Measurements from ENCODE around the gene USP40. TPM values are rescaled to one million over a fixed set of nuclear protein-coding genes. Genes with fewer than 3 reads are reported as not detected.

USP40 gene
- total RNA-seq, 1 donor from 2014 or later: 20.0 TPM

DNA sequence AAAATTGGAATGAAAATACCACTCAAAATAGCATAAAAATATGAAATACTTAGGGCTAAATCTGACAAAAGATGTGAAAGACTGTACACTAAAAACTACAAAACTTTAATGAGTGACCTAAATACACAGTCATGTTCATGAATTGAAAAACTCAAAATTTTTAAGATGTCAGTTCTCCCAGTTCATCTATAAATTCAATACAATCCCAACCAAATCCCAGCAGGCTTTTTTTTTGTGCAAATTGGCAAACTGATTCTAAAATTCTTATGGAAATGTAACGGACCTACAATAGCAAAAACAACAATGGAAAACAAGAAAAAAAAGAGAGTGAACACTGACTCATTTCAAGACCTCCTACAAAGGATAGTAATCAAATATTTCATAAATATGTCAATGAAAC, 4.4 kb upstream of the USP40 start:
- no peaks in the 10 kb centered on the region for H3K27me3 ChIP-seq (ENCODE audit: low read depth)
- intact Hi-C loops (cut with micrococcal nuclease): no loop called here

GRCh38 chr2:233565685-233566140, 869 bp downstream of the USP40 start:
- Histone ChIP-seq H3K36me3 (peaks cover 3% of the 10 kb centered on the region), H3K9me3 (replicated peaks) (no peaks in the 10 kb centered on the region), H3K4me3 (peak overlapping the region; percentile 85), H3K27me3 (ENCODE audit: low read depth) (no peaks in the 10 kb centered on the region), H3K4me1 (peaks cover 24% of the 10 kb centered on the region), H3K27ac (replicated peaks) (peak overlapping the region; percentile 94)
- no peak for DNase-seq
- intact Hi-C loops (cut with micrococcal nuclease): no loop called here
- TF ChIP-seq CTCF (IDR thresholded peaks at IDR 0.05; ENCODE audit: borderline replicate concordance): no peak

More for the DNA sequence above, 4.4 kb upstream of the USP40 start:
- H3K4me3 ChIP-seq: no peak overlapping the region
- H3K9me3 ChIP-seq (replicated peaks): no peaks in the 10 kb centered on the region
- no peak overlapping the region for H3K27ac ChIP-seq (replicated peaks)
- H3K4me1 ChIP-seq: peaks cover 4% of the 10 kb centered on the region
- DNase-seq: no peak
- H3K36me3 ChIP-seq: no peaks in the 10 kb centered on the region
- TF ChIP-seq CTCF (IDR thresholded peaks at IDR 0.05; ENCODE audit: borderline replicate concordance): no peak

DNA sequence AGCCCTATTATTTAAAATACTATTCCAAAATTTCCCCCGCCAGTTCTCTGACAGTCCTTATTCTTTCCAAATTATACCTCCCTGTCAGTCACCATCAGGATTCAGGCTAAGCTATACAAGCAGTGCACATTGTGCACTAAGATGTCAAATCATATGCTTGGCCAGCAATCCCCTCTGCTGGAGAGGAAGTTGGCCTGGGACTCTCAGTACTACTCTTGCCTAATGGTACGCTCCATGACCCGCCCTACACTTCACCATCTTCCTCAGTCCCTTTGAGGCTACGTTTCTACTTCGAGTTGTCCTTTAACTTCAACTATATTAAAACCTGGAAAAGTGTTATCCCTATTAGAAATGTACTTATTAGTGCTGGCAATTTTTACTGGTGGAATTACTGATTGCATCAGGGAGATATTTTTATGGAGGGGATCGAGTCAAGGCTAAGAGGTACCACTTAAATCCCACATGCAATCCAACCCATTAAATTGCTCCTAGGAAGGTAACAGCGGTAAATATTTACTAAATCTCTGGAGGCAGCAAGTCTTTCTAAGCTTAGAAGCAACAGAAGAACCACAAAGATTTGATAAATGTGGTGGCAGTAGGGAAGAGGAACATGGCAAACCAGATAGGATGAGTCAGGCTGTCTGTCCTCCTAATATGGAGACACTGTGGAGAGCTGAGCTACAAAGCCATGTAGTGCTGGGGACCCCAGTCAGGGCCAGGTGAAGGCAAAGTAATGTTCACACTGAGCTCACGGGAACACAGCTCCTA, 2.7 kb downstream of the USP40 start:
- DNase-seq: no peak
- no peaks in the 10 kb centered on the region for H3K9me3 ChIP-seq (replicated peaks)
- no peak for TF ChIP-seq CTCF (IDR thresholded peaks at IDR 0.05; ENCODE audit: borderline replicate concordance)
- peaks cover 24% of the 10 kb centered on the region for H3K4me1 ChIP-seq
- no peaks in the 10 kb centered on the region for H3K27me3 ChIP-seq (ENCODE audit: low read depth)
- H3K36me3 ChIP-seq: peaks cover 20% of the 10 kb centered on the region
- H3K4me3 ChIP-seq: no peak overlapping the region
- no peak overlapping the region for H3K27ac ChIP-seq (replicated peaks)
- intact Hi-C loops (cut with micrococcal nuclease): no loop called here

DNA sequence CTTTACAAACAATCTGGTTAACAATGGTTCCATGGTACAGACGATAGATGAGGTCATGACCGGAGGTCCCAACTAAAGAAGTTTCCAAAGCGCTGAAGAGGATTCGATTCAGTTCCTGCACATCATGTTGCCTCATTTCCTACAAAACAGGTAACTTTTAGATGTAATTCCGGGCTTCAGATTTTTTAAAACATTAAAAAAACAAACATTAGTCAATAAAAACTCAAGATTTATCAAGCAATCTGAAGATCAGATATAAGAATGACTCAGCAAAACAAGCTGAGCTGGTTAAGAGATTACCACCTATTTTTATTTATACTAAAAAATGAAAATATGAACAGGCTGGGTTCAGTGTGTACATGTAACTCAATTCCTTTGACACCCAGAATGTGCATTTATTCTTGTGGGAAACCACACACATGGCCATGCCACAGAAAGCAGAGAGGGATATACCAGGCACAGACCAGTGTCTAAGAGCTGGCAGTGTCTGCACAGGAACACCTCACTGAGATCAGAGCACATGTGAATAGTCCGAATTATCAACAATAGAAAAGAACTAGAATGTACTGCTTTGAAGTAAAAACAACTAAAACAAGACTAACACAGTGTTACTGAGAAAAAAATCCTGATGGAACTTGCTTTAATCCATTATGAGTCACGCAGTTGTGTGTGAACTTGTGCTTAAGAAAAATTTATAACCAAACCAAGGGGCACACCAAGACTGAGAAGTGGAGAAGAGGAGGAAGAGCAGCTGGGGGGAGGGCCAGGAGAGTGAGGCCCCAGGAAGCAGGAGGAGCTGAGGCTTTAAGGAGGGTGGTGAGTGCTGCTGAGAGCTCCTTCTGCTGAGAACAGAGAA, 9.5 kb downstream of the USP40 start:
- Histone ChIP-seq H3K27me3 (ENCODE audit: low read depth) (no peaks in the 10 kb centered on the region), H3K36me3 (peaks cover 84% of the 10 kb centered on the region), H3K4me3 (no peak overlapping the region), H3K27ac (replicated peaks) (no peak overlapping the region), H3K4me1 (no peaks in the 10 kb centered on the region), H3K9me3 (replicated peaks) (no peaks in the 10 kb centered on the region)
- DNase-seq: no peak
- intact Hi-C loops (cut with micrococcal nuclease): no loop called here
- no peak for TF ChIP-seq CTCF (IDR thresholded peaks at IDR 0.05; ENCODE audit: borderline replicate concordance)

- H3K27me3 ChIP-seq (ENCODE audit: low read depth): no peaks in the 10 kb centered on the region
- peaks cover 89% of the 10 kb centered on the region for H3K36me3 ChIP-seq
- H3K27ac ChIP-seq (replicated peaks): no peak overlapping the region
- intact Hi-C loops (cut with micrococcal nuclease): no loop called here
- H3K4me1 ChIP-seq: no peaks in the 10 kb centered on the region
- no peak overlapping the region for H3K4me3 ChIP-seq
- no peak for DNase-seq
- no peaks in the 10 kb centered on the region for H3K9me3 ChIP-seq (replicated peaks)
- TF ChIP-seq CTCF (IDR thresholded peaks at IDR 0.05; ENCODE audit: borderline replicate concordance): no peak
Measured at GRCh38 chr2:233553366-233553765, 13.2 kb downstream of the USP40 start.
